Activated CD8-positive, alpha-beta memory T cell treated with anti-CD3 and anti-CD28 coated beads, Interleukin-2, amount 10 ng/mL, durations not matched to agents 7 days and 5 days (primary cell): ENCODE results near the gene SRPX2. TPM values are rescaled to one million over a fixed set of nuclear protein-coding genes. Genes with fewer than 3 reads are reported as not detected.

Source experiments
- ATAC-seq: fragments of 150-1000 bp; cut with Tn5 transposase; one replicate; pipeline ENCODE4 v1.10.0; 2021; ENCODE audit warnings: moderate library complexity
- CTCF ChIA-PET: fragments of 350-600 bp; sonication (Branson Sonifier 250); formaldehyde crosslinking; loops from one replicate; lab custom pipeline; 2021; ENCODE audit warnings: antibody characterized with exemption; lab: Charles Lee
- DNase-seq: peaks from one replicate; pipeline ENCODE4 v3.0.0-alpha.2; 2020
- H3K27ac Mint-ChIP-seq: one replicate; pipeline ENCODE4 v1.8.0; 2021; ENCODE audit warnings: mild to moderate bottlenecking, mixed read lengths
- H3K27me3 Mint-ChIP-seq: one replicate; pipeline ENCODE4 v1.8.0; 2021; ENCODE audit warnings: mixed read lengths
- H3K36me3 Mint-ChIP-seq: one replicate; pipeline ENCODE4 v1.8.0; 2021; ENCODE audit warnings: mild to moderate bottlenecking, mixed read lengths
- H3K4me1 Mint-ChIP-seq: one replicate; pipeline ENCODE4 v1.8.0; 2021; ENCODE audit warnings: mixed read lengths
- H3K4me3 Mint-ChIP-seq: one replicate; pipeline ENCODE4 v1.8.0; 2021; ENCODE audit warnings: mild to moderate bottlenecking, moderate library complexity, mixed read lengths
- H3K9me3 Mint-ChIP-seq: one replicate; pipeline ENCODE4 v1.8.0; 2022; ENCODE audit warnings: low read depth, mixed read lengths
- total RNA-seq, 2 experiments: library from RNA; stranded (reverse); gene quantifications; one replicate each; pipeline ENCODE4 v1.2.3, GENCODE V29; 2021

Gene SRPX2
- total RNA-seq, 2 experiments from 2014 or later = not detected

DNA sequence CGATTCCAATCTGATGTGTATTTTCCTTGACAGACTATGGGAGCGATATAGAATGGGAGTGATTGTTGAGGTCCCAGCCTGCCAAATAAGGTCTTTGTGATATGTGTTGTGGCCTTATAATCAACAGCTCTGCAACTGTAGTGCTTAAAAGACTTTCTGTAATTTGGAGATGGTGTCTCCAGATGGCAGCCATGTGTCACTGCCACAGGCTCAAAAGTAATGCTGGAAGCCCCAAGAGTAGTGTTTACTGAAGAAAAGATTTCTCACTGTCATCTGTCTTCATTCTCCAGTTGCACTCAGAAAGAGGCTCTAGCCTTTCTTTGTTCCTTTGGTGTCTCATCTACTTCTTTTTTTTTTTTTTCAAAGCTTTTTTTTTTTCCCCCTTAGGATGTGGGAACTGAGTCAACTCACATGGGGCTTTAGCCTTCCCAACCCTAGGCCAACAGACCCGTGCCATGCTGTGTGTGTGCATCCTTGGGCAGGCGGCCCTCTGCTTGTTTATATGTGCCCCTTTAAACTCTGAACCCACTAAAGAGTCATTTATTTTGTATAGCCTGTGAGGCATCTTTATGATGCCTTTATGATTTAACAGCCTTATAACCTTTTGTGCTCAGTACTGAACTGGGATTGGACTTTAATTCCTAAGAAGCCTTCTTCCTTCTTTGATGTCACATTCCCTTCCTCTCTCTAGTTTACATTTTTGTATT, 15.6 kb downstream of the SRPX2 start:
- Mint-ChIP-seq H3K27ac (no peak overlapping the region), H3K9me3 (no peaks in the 10 kb centered on the region), H3K36me3 (no peaks in the 10 kb centered on the region), H3K4me3 (no peak overlapping the region), H3K27me3 (peaks cover 3% of the 10 kb centered on the region), H3K4me1 (no peaks in the 10 kb centered on the region)
- ATAC-seq (no peak), DNase-seq (no peak)
- CTCF ChIA-PET = no interaction called here

DNA sequence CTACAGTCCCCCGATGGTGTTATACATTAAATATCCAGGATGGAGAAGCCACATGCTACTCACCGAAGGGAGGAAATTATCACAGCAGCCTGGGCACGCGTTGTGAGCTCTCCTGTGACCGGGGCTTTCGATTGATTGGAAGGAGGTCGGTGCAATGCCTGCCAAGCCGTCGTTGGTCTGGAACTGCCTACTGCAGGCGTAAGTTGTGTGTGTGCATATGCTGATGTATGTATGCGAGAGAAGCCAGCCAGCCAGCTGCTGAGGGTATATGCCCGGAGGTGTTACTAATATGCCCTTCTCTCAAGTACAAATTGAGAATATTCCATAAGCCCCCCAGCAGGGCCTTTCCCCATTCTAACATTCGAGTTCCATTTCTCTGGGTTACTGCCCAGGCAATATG, 18.2 kb downstream of the SRPX2 start:
- Mint-ChIP-seq H3K27ac (no peak overlapping the region), H3K9me3 (no peaks in the 10 kb centered on the region), H3K4me1 (no peaks in the 10 kb centered on the region), H3K27me3 (peaks cover 6% of the 10 kb centered on the region), H3K36me3 (no peaks in the 10 kb centered on the region), H3K4me3 (no peak overlapping the region)
- no peak for ATAC-seq
- CTCF ChIA-PET = interaction anchor here (1.2 to 1.7 kb wide), 2 partner anchors 9 to 107 kb away, joined by 4 read pairs; no protein-coding TSS in a partner anchor
- DNase-seq = no peak

DNA sequence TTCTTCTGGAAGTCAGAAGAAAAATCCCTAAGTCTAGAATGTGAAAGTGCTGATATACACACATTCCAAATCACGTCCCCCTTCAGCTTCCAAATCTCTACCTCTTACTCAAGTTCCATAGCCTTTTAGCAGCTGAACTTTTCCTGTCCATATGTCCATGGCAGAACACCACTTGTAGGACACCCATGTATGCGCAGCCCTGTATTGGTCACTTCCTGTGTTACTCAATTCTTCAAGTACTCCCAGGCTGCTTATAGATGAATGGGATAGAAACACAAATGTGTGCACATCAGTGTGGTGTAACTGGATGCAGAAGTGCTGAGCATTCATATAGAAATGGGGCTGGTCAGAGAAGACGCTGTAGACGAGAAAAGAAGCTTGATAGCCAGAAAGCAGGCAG, 18.8 kb downstream of the SRPX2 start:
- ATAC-seq (no peak), DNase-seq (no peak)
- CTCF ChIA-PET = interaction anchor here (1.2 to 1.7 kb wide), 2 partner anchors 9 to 106 kb away, joined by 4 read pairs; no protein-coding TSS in a partner anchor
- Mint-ChIP-seq H3K27me3 (peaks cover 6% of the 10 kb centered on the region), H3K36me3 (no peaks in the 10 kb centered on the region), H3K9me3 (no peaks in the 10 kb centered on the region), H3K27ac (no peak overlapping the region), H3K4me1 (no peaks in the 10 kb centered on the region), H3K4me3 (no peak overlapping the region)

DNA sequence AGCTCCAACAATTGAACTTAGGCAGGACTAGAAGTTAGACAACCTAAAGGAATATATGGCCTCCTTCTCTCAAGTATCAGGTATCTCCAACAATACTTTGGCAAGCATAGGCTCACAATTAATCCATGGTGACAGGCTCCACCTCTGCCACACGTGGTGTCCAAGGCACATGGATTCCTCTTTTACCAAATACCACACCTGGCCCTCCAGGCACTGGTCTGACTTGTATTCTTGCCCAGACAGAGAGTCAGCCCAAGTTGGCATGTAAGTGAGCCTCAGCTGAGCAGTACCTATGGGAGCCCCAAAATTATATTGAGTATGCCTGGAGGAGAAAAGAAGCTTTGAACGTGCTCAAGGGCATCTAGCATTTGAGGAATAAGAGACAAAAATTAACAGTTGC, 19.6 kb downstream of the SRPX2 start:
- Mint-ChIP-seq H3K27me3 (peaks cover 6% of the 10 kb centered on the region), H3K27ac (no peak overlapping the region), H3K4me1 (no peaks in the 10 kb centered on the region), H3K36me3 (no peaks in the 10 kb centered on the region), H3K4me3 (no peak overlapping the region), H3K9me3 (no peaks in the 10 kb centered on the region)
- ATAC-seq (no peak), DNase-seq (no peak)
- CTCF ChIA-PET = no interaction called here

DNA sequence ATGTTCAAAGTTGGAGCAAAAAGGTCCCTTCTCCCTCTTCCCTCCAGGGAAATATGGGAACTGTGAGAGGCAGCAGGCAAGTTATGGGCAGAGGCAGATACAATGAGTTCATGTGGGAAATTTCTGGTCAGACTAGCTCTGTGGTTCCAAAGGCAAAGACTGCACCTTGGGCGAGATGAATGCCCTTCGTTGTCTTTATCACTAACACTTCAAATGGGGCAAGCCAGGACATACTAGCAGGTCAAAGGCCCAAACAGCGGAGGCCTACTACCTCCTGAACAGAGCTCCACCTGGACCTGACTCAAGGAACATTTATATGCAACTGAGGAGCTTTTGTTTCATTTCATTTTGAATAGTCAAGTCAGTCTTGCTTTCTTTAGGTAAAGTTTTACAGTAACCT, 29.0 kb downstream of the SRPX2 start:
- no peak overlapping the region for H3K4me3 Mint-ChIP-seq
- no peaks in the 10 kb centered on the region for H3K4me1 Mint-ChIP-seq
- ATAC-seq (no peak), DNase-seq (no peak)
- H3K27ac Mint-ChIP-seq = no peak overlapping the region
- no peaks in the 10 kb centered on the region for H3K36me3 Mint-ChIP-seq
- no peaks in the 10 kb centered on the region for H3K9me3 Mint-ChIP-seq
- H3K27me3 Mint-ChIP-seq = peaks cover 2% of the 10 kb centered on the region
- CTCF ChIA-PET = no interaction called here

DNA sequence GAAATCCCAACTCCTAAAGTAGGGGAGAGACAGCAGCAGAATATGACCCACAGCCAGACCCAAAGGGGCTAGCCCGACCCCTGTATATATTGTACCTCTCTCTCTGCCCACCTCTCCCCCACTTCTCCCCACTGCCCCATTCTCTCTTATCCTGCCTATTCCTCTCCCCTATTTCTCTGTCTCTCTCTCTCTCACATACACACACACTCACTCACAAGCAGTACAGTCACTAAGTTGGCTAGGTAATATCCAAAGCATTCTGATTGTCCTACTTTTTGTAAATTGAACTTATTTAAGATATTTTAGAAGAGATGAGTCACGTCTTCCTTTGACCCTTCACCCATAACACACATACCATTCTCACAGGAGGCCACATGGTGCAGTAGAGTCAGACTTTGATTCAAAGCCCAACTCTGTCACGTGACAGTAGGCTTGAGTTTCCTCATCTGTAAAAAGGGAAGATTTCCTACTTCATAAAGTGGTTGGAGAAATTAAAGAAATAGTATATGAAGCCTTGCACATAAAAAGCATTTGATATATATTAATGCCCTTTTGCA, 29.5 kb downstream of the SRPX2 start:
- ATAC-seq (no peak), DNase-seq (no peak)
- Mint-ChIP-seq H3K27me3 (peaks cover 2% of the 10 kb centered on the region), H3K36me3 (no peaks in the 10 kb centered on the region), H3K27ac (no peak overlapping the region), H3K4me1 (no peaks in the 10 kb centered on the region), H3K9me3 (no peaks in the 10 kb centered on the region), H3K4me3 (no peak overlapping the region)
- CTCF ChIA-PET = interaction anchor here (1.5 to 2.3 kb wide), 2 partner anchors 12 to 95 kb away, joined by 4 to 9 read pairs; no protein-coding TSS in a partner anchor

DNA sequence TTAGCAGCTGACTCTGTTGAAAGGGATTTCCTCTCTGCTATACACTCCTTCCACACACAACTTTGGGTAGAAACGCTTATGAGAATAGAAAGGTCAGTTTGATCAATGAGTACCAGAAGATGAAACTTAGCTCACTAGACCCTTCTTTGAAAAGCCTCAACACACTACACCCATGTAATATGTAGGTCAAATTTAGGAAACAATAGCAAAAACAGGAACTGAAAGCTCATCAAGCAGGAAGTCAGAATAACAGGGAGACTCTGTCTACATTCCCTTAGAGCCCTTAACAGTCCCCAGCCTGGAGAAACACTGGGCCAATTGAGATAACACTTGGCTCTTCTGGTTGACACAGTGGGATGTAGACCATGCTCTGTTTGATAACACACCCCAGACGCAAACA, 30.7 kb downstream of the SRPX2 start:
- no peaks in the 10 kb centered on the region for H3K4me1 Mint-ChIP-seq
- no peaks in the 10 kb centered on the region for H3K36me3 Mint-ChIP-seq
- no peak overlapping the region for H3K27ac Mint-ChIP-seq
- CTCF ChIA-PET = interaction anchor here (1.5 to 2.3 kb wide), 2 partner anchors 11 to 94 kb away, joined by 4 to 9 read pairs; no protein-coding TSS in a partner anchor
- no peak for ATAC-seq
- peaks cover 2% of the 10 kb centered on the region for H3K27me3 Mint-ChIP-seq
- no peaks in the 10 kb centered on the region for H3K9me3 Mint-ChIP-seq
- no peak for DNase-seq
- H3K4me3 Mint-ChIP-seq = no peak overlapping the region

DNA sequence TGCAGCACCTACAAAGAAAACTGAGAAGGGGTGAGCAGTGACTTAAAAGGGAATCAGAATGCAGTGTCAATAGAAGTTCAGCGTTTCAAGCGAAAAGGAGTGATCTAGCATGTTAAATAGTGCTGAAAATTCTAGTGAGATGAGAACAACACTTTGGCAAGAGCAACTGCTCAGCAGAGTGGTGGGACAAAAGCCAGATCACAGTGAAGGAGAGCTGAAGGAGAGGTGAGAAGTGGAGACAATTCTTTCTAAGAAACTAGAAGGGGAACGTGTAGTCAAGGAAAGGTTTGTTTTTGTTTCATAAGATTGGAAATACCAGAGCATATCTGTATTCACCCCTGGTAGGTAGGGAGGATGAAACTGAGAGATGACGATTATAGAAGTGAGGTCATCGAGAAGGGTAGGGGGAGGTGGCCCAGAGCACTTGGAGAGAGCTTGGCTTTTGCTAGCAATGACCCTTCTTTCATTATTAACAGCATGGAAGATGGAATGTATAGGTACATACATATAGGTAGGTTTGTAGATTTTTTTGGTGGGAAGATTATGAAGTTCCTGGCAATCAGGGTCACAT, 33.7 kb downstream of the SRPX2 start:
- no peaks in the 10 kb centered on the region for H3K9me3 Mint-ChIP-seq
- no peak overlapping the region for H3K27ac Mint-ChIP-seq
- no peaks in the 10 kb centered on the region for H3K36me3 Mint-ChIP-seq
- peaks cover 3% of the 10 kb centered on the region for H3K27me3 Mint-ChIP-seq
- CTCF ChIA-PET = no interaction called here
- H3K4me1 Mint-ChIP-seq = no peaks in the 10 kb centered on the region
- H3K4me3 Mint-ChIP-seq = no peak overlapping the region
- ATAC-seq (no peak), DNase-seq (no peak)

DNA sequence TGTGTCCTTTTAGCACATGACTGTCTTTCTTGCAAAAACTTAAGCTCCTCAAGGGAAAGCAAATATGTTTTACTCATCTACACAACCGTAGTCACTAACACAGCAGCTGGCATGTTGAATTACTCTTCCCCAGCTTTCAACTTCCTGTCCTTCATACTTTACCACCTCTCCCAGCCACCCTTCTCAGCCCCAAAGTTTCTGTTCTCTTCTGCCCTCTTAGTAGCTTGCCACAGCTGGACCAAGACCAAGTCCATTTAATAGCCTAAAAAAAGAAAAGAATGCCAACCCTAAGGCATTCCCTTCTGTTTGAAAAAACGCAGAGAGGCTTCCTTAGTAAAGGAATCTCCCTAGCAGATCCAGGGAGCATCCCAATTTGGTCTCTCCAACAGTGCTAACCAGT, 36.8 kb downstream of the SRPX2 start:
- no peaks in the 10 kb centered on the region for H3K9me3 Mint-ChIP-seq
- H3K4me1 Mint-ChIP-seq = no peaks in the 10 kb centered on the region
- CTCF ChIA-PET = no interaction called here

DNA sequence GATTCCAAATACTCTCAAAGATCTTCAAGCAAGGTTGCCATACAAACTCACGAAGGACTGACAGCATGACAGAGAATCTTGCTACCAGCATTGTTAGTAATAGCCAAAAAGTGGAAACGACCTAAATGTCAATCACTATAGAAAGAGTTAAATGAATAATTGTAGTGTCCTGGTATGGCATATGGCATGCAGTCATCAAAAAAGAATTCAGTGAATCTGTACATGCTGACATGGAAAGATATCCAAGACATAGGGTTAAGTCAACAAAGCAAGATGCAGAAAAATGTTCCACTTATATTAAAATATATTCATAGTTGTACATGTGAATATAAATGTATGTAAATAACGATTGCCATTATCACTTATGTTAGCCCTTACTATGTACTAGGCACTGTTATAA, 37.6 kb downstream of the SRPX2 start:
- ATAC-seq (no peak), DNase-seq (no peak)
- Mint-ChIP-seq H3K36me3 (no peaks in the 10 kb centered on the region), H3K9me3 (no peaks in the 10 kb centered on the region), H3K4me1 (no peaks in the 10 kb centered on the region), H3K4me3 (no peak overlapping the region), H3K27me3 (peaks cover 7% of the 10 kb centered on the region), H3K27ac (no peak overlapping the region)
- CTCF ChIA-PET = no interaction called here

More for the DNA sequence above, 36.8 kb downstream of the SRPX2 start:
- Mint-ChIP-seq H3K4me3 (no peak overlapping the region), H3K36me3 (no peaks in the 10 kb centered on the region), H3K27ac (no peak overlapping the region), H3K27me3 (peaks cover 5% of the 10 kb centered on the region)
- DNase-seq (no peak), ATAC-seq (no peak)

DNA sequence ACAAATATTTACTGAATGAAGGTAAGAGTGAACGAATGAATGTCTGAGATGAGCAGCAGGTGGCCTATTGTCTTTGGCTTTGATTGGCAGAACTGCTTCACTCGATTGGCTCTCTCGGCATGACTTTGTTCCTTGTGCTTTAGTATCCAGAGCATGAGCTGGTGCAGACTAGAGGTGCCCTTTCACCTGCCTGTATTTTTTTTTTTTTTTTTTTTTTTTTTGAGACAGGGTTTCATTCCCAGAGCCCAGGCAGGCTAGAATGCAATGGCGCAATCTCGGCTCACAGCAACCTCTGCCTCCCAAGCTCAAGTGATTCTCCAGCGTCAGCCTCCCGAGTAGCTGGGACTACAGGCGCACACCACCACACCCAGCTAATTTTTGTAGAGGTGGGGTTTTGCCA, 38.9 kb downstream of the SRPX2 start:
- ATAC-seq (no peak), DNase-seq (no peak)
- Mint-ChIP-seq H3K4me3 (no peak overlapping the region), H3K4me1 (peaks cover 8% of the 10 kb centered on the region), H3K27me3 (peaks cover 7% of the 10 kb centered on the region), H3K27ac (no peak overlapping the region), H3K9me3 (no peaks in the 10 kb centered on the region), H3K36me3 (no peaks in the 10 kb centered on the region)
- CTCF ChIA-PET = interaction anchor here (4.0 kb wide), 1 partner anchor 87 kb away, joined by 27 read pairs; no protein-coding TSS in a partner anchor

DNA sequence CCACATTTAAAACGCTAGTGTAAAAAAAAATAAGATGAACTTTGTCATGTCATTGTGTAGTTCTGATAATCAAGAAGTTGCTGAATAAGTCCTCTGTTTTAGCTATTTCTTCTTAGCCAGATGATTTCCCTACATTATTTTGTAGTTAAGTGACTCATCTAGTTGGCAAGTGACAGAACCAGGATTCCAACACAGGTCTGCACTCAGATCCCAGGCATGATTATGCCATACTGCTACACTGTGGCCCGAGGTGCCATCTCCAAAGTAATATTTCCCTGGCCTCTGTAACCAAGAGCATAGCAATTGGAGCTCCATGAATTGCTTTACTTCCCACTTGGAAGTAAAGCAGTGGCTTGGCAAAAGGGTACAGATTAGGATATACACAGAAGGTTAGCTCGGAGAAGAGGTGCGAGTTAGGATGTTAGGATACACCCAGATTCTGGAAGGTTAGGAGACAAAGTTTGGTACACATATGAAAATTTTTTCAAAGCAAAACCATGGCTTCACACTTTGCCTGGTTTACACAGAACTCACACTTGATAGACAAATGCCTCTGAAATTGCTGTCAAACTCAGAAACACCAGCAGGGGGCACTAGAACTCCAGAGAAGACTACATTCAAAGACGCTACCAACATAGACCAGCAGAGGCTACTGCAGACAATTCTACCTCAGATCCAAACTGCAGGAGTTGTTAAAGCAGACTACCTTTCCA, 41.4 kb downstream of the SRPX2 start:
- H3K9me3 Mint-ChIP-seq = no peaks in the 10 kb centered on the region
- DNase-seq (peak; percentile 67), ATAC-seq (peak; percentile 47)
- no peaks in the 10 kb centered on the region for H3K36me3 Mint-ChIP-seq
- CTCF ChIA-PET = interaction anchor here (0.8 to 4.0 kb wide), 4 partner anchors 11 to 84 kb away, joined by 3 to 27 read pairs (median 6); no protein-coding TSS in a partner anchor
- H3K27ac Mint-ChIP-seq = no peak overlapping the region
- no peak overlapping the region for H3K4me3 Mint-ChIP-seq
- H3K27me3 Mint-ChIP-seq = peaks cover 7% of the 10 kb centered on the region
- H3K4me1 Mint-ChIP-seq = peaks cover 8% of the 10 kb centered on the region

DNA sequence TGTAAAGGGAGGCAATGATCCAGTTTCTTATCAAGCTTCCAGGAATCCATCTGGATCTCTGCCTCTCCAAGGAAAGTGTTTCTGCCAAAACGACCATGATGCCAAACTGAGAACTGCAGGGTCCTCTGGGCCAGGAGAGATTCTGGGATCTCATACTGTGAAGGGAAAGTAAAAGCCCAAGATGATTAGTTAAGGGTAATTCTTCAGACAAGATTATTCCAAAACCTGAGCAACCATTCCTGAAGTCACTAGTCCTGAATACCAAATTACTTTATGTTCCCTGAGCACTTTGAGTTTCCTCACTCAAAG, 42.0 kb downstream of the SRPX2 start:
- H3K36me3 Mint-ChIP-seq = no peaks in the 10 kb centered on the region
- no peak overlapping the region for H3K4me3 Mint-ChIP-seq
- peaks cover 8% of the 10 kb centered on the region for H3K4me1 Mint-ChIP-seq
- CTCF ChIA-PET = interaction anchor here (1.0 to 4.0 kb wide), 3 partner anchors 12 to 84 kb away, joined by 3 to 27 read pairs (median 9); no protein-coding TSS in a partner anchor
- ATAC-seq (no peak), DNase-seq (no peak)
- no peak overlapping the region for H3K27ac Mint-ChIP-seq
- no peaks in the 10 kb centered on the region for H3K9me3 Mint-ChIP-seq
- peaks cover 4% of the 10 kb centered on the region for H3K27me3 Mint-ChIP-seq
